WTC11 (cell line): ENCODE data around the gene MAGOHB.

Source experiments
- CBFB ChIP-seq: sonication (generic); formaldehyde crosslinking; IDR thresholded peaks from 2 replicates; pipeline ENCODE4 v1.8.1; 2022; ENCODE audit warnings: mild to moderate bottlenecking, low read depth, missing genetic modification reagents
- E2F1 ChIP-seq: sonication (generic); formaldehyde crosslinking; IDR thresholded peaks from 2 replicates; pipeline ENCODE4 v1.8.0; 2022; ENCODE audit warnings: mild to moderate bottlenecking, missing genetic modification reagents
- ETV6 ChIP-seq: sonication (generic); formaldehyde crosslinking; IDR thresholded peaks from 2 replicates; pipeline ENCODE4 v1.8.1; 2022; ENCODE audit warnings: mild to moderate bottlenecking, missing genetic modification reagents
- JUN ChIP-seq: sonication (generic); formaldehyde crosslinking; IDR thresholded peaks from 2 replicates; pipeline ENCODE4 v1.8.0; 2023; ENCODE audit warnings: mild to moderate bottlenecking, missing genetic modification reagents
- MXD4 ChIP-seq: fragments of 250-450 bp; sonication (Bioruptor Pico); IDR thresholded peaks from 2 replicates; pipeline ENCODE4 v1.8.0; 2021; ENCODE audit warnings: mild to moderate bottlenecking, moderate library complexity, borderline replicate concordance
- NFE2L1 ChIP-seq: sonication (generic); formaldehyde crosslinking; IDR thresholded peaks from 2 replicates; pipeline ENCODE4 v1.8.1; 2023; ENCODE audit warnings: missing genetic modification reagents
- NFYB ChIP-seq: sonication (generic); formaldehyde crosslinking; conservative IDR thresholded peaks from 2 replicates; pipeline ENCODE4 v1.8.0; 2022; ENCODE audit warnings: low read depth, missing genetic modification reagents
- TP53 ChIP-seq: sonication (generic); formaldehyde crosslinking; IDR thresholded peaks from 2 replicates; pipeline ENCODE4 v1.8.1; 2023; ENCODE audit warnings: mild to moderate bottlenecking, missing genetic modification reagents
- ZNF416 ChIP-seq: fragments of 250-450 bp; sonication (Bioruptor Pico); IDR thresholded peaks from 2 replicates; pipeline ENCODE4 v1.9.0; 2021; ENCODE audit warnings: mild to moderate bottlenecking, inconsistent platforms
- TF ChIP-seq, protein P1 (sequence below): sonication (generic); formaldehyde crosslinking; IDR thresholded peaks from 2 replicates; pipeline ENCODE4 v1.8.1; 2023; ENCODE audit warnings: mild to moderate bottlenecking, missing genetic modification reagents, moderate library complexity
- TF ChIP-seq, protein P2 (sequence below): fragments of 200-600 bp; IDR thresholded peaks from 2 replicates; pipeline ENCODE4 v1.8.0; 2022; ENCODE audit warnings: antibody characterized with exemption
- TF ChIP-seq, protein P3 (sequence below): sonication (generic); formaldehyde crosslinking; IDR thresholded peaks from 2 replicates; pipeline ENCODE4 v1.8.0; 2022; ENCODE audit warnings: mild to moderate bottlenecking, missing genetic modification reagents
- TF ChIP-seq, protein P4 (sequence below): sonication (generic); formaldehyde crosslinking; IDR thresholded peaks from 2 replicates; pipeline ENCODE4 v1.8.1; 2023; ENCODE audit warnings: mild to moderate bottlenecking, missing genetic modification reagents

GRCh38 chr12:10558301-10558700 lies 55.1 kb downstream of the MAGOHB start:
- no peak for TF ChIP-seq NFYB (CRISPR knock-in tag)
- TF ChIP-seq, protein P1, sequence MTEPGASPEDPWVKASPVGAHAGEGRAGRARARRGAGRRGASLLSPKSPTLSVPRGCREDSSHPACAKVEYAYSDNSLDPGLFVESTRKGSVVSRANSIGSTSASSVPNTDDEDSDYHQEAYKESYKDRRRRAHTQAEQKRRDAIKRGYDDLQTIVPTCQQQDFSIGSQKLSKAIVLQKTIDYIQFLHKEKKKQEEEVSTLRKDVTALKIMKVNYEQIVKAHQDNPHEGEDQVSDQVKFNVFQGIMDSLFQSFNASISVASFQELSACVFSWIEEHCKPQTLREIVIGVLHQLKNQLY (CRISPR knock-in tag), result no peak
- TF ChIP-seq, protein P2, sequence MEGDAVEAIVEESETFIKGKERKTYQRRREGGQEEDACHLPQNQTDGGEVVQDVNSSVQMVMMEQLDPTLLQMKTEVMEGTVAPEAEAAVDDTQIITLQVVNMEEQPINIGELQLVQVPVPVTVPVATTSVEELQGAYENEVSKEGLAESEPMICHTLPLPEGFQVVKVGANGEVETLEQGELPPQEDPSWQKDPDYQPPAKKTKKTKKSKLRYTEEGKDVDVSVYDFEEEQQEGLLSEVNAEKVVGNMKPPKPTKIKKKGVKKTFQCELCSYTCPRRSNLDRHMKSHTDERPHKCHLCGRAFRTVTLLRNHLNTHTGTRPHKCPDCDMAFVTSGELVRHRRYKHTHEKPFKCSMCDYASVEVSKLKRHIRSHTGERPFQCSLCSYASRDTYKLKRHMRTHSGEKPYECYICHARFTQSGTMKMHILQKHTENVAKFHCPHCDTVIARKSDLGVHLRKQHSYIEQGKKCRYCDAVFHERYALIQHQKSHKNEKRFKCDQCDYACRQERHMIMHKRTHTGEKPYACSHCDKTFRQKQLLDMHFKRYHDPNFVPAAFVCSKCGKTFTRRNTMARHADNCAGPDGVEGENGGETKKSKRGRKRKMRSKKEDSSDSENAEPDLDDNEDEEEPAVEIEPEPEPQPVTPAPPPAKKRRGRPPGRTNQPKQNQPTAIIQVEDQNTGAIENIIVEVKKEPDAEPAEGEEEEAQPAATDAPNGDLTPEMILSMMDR, result no peak
- no peak for TF ChIP-seq E2F1 (CRISPR knock-in tag)
- TF ChIP-seq ZNF416 (CRISPR knock-in tag), result no peak
- no peak for TF ChIP-seq ETV6 (CRISPR knock-in tag)
- TF ChIP-seq, protein P3, sequence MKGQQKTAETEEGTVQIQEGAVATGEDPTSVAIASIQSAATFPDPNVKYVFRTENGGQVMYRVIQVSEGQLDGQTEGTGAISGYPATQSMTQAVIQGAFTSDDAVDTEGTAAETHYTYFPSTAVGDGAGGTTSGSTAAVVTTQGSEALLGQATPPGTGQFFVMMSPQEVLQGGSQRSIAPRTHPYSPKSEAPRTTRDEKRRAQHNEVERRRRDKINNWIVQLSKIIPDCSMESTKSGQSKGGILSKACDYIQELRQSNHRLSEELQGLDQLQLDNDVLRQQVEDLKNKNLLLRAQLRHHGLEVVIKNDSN, result no peak
- no peak for TF ChIP-seq MXD4 (CRISPR knock-in tag)
- TF ChIP-seq JUN (CRISPR knock-in tag), result no peak
- TF ChIP-seq, protein P4, sequence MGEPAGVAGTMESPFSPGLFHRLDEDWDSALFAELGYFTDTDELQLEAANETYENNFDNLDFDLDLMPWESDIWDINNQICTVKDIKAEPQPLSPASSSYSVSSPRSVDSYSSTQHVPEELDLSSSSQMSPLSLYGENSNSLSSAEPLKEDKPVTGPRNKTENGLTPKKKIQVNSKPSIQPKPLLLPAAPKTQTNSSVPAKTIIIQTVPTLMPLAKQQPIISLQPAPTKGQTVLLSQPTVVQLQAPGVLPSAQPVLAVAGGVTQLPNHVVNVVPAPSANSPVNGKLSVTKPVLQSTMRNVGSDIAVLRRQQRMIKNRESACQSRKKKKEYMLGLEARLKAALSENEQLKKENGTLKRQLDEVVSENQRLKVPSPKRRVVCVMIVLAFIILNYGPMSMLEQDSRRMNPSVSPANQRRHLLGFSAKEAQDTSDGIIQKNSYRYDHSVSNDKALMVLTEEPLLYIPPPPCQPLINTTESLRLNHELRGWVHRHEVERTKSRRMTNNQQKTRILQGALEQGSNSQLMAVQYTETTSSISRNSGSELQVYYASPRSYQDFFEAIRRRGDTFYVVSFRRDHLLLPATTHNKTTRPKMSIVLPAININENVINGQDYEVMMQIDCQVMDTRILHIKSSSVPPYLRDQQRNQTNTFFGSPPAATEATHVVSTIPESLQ, result no peak
- TF ChIP-seq NFE2L1 (CRISPR knock-in tag), result no peak
- no peak for TF ChIP-seq CBFB
- TF ChIP-seq TP53 (CRISPR knock-in tag), result no peak
